Parathyroid adenoma (tissue), 2 donors: ENCODE measurements around the gene FBRSL1.

Experiments
- H2AFZ ChIP-seq: fragments of 300-600 bp; sonication (generic); one replicate; pipeline ENCODE4 v1.7.0; 2017; ENCODE audit warnings: antibody characterized with exemption, mild to moderate bottlenecking
- H3K27ac ChIP-seq: fragments of 300-600 bp; sonication (generic); one replicate; pipeline ENCODE4 v1.7.0; 2017
- H3K27me3 ChIP-seq: fragments of 300-600 bp; sonication (generic); one replicate; pipeline ENCODE4 v1.7.0; 2017; ENCODE audit warnings: low read length; ENCODE audit not compliant: control insufficient read depth, insufficient read depth
- H3K36me3 ChIP-seq: fragments of 300-600 bp; sonication (generic); one replicate; pipeline ENCODE4 v1.7.0; 2017; ENCODE audit warnings: low read length; ENCODE audit not compliant: control insufficient read depth, insufficient read depth
- H3K4me1 ChIP-seq: fragments of 300-600 bp; sonication (generic); one replicate; pipeline ENCODE4 v1.7.0; 2017; ENCODE audit warnings: control low read depth
- H3K4me2 ChIP-seq: fragments of 300-600 bp; sonication (generic); one replicate; pipeline ENCODE4 v1.7.0; 2017; ENCODE audit warnings: low read length
- H3K4me3 ChIP-seq: fragments of 300-600 bp; sonication (generic); one replicate; pipeline ENCODE4 v1.7.0; 2017; ENCODE audit warnings: low read depth, low read length
- H3K79me2 ChIP-seq: fragments of 300-600 bp; sonication (generic); one replicate; pipeline ENCODE4 v1.7.0; 2017; ENCODE audit warnings: control low read depth
- H3K9ac ChIP-seq: fragments of 300-600 bp; sonication (generic); one replicate; pipeline ENCODE4 v1.7.0; 2017; ENCODE audit warnings: mild to moderate bottlenecking
- H3K9me3 ChIP-seq: fragments of 300-600 bp; sonication (generic); one replicate; pipeline ENCODE4 v1.7.0; 2017; ENCODE audit warnings: low read length; ENCODE audit not compliant: control insufficient read depth
- CTCF ChIP-seq: fragments of 300-600 bp; sonication (generic); IDR thresholded peaks from one replicate; pipeline ENCODE4 v1.7.0; 2017; ENCODE audit warnings: antibody characterized with exemption, mild to moderate bottlenecking
- donor health status: primary hyperparathyroidism.

Gene FBRSL1

DNA sequence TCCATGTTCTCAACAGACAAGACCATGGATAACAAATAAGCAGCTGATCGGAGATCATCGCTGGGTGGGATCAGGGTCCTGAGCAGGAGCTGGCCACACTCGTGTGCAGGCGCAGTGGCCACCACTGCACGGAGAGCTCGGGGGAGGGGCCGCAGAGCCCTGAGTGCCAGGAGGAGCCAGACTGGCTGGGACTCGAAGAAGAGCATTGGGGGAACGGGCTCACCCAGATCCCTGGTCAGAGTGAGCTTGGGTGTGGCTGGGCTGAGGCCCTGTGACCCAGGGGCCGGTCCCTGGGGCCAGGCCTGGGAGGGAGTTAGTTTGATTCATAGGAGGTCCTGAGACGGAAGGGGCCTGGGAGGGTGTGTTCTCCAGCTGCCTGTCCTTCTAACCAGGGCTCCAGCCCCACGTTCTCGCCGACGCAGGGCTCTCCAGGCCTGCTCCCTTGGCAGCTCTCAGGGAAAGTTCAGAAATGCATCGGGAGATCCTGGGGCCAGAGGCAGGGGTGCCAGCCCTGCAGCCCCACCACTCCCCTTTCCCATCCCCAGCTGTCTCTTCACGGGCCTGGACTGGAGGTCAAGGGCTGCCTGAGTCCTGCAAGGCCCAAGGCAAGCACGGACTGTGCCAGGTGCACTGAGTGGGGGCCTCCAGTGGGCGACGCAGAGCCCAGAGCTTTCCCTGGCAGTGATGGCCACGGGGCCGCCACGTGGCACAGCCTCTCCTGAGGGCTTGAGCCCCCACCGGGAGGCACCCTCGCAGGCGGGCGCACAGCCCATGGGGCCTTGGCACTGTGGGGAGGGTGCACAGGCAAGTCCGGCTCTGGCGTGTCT is 48.1 kb downstream of the FBRSL1 start:
- no peaks in the 10 kb centered on the region for H3K9me3 ChIP-seq
- H3K27ac ChIP-seq = no peak overlapping the region
- H3K4me1 ChIP-seq = no peaks in the 10 kb centered on the region
- H3K4me2 ChIP-seq = no peak overlapping the region
- H3K4me3 ChIP-seq = no peak overlapping the region
- no peak overlapping the region for H3K9ac ChIP-seq
- no peaks in the 10 kb centered on the region for H3K27me3 ChIP-seq
- H2AFZ ChIP-seq = no peak overlapping the region
- no peaks in the 10 kb centered on the region for H3K36me3 ChIP-seq
- TF ChIP-seq CTCF = no peak
- H3K79me2 ChIP-seq = no peaks in the 10 kb centered on the region

DNA sequence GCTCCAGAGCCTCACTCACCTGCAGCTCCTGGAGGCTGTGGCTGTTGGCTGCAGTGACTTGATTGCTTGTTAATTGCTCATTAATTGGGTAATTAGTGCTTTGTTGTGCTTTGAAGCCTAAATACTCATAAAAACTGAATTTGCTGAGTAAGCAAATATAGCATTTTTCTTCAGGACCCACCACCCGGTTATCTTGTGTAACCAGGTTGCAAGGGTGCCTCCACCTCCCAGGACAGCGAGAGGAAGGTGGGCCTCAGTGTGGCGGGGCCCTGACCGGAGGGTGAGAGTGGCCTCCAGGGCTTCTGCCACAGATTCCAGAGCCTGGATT is 48.7 kb downstream of the FBRSL1 start:
- no peaks in the 10 kb centered on the region for H3K4me1 ChIP-seq
- no peaks in the 10 kb centered on the region for H3K36me3 ChIP-seq
- TF ChIP-seq CTCF = no peak
- no peak overlapping the region for H2AFZ ChIP-seq
- H3K9ac ChIP-seq = no peak overlapping the region
- no peak overlapping the region for H3K4me3 ChIP-seq
- H3K79me2 ChIP-seq = peaks cover under 1% of the 10 kb centered on the region
- H3K9me3 ChIP-seq = no peaks in the 10 kb centered on the region
- H3K27me3 ChIP-seq = no peaks in the 10 kb centered on the region
- no peak overlapping the region for H3K4me2 ChIP-seq
- H3K27ac ChIP-seq = no peak overlapping the region

- Histone ChIP-seq H3K9ac (no peak overlapping the region), H3K36me3 (no peaks in the 10 kb centered on the region), H3K27ac (no peak overlapping the region), H3K4me2 (no peak overlapping the region), H2AFZ (no peak overlapping the region), H3K4me1 (no peaks in the 10 kb centered on the region), H3K79me2 (peaks cover 2% of the 10 kb centered on the region), H3K4me3 (no peak overlapping the region), H3K27me3 (no peaks in the 10 kb centered on the region), H3K9me3 (no peaks in the 10 kb centered on the region)
- TF ChIP-seq CTCF = no peak
Observed at GRCh38 chr12:132539016-132539773, 49.2 kb downstream of the FBRSL1 start.

- no peak overlapping the region for H2AFZ ChIP-seq
Observed at GRCh38 chr12:132540436-132540835, 50.5 kb downstream of the FBRSL1 start.

More at GRCh38 chr12:132540436-132540835, 50.5 kb downstream of the FBRSL1 start:
- H3K4me2 ChIP-seq = no peak overlapping the region
- no peaks in the 10 kb centered on the region for H3K36me3 ChIP-seq
- no peak overlapping the region for H3K9ac ChIP-seq
- no peaks in the 10 kb centered on the region for H3K9me3 ChIP-seq
- H3K4me1 ChIP-seq = no peaks in the 10 kb centered on the region
- peaks cover 8% of the 10 kb centered on the region for H3K79me2 ChIP-seq
- no peaks in the 10 kb centered on the region for H3K27me3 ChIP-seq
- no peak overlapping the region for H3K27ac ChIP-seq
- TF ChIP-seq CTCF = no peak
- H3K4me3 ChIP-seq = no peak overlapping the region
